OCI-LY3 (cell line): ENCODE results near the gene KIZ.
A peak's percentile ranks its signal among the peaks of the same experiment; 100 is the strongest.

Experiments used
- H2AFZ ChIP-seq: fragments of 200-600, 300-600 bp; shearing (Covaris generic); 2 replicates; pipeline ENCODE4 v1.6.0; 2014; ENCODE audit warnings: antibody characterized with exemption, low read depth, low read length
- H3K27ac ChIP-seq: fragments of 200-600, 300-600 bp; sonication (generic); 2 replicates; pipeline ENCODE4 v1.5.1; 2014; ENCODE audit warnings: mild to moderate bottlenecking, low read length, moderate library complexity, mixed read lengths
- H3K27me3 ChIP-seq: fragments of 200-600, 300-600 bp; sonication (generic); 2 replicates; pipeline ENCODE4 v1.6.1; 2014; ENCODE audit warnings: low read depth, low read length, mixed read lengths
- H3K36me3 ChIP-seq: fragments of 200-600, 300-600 bp; sonication (generic); replicated peaks from 2 replicates; pipeline ENCODE3; 2014; ENCODE audit warnings: low read depth, low read length, mixed read lengths
- H3K4me1 ChIP-seq: fragments of 300-600, 200-600 bp; sonication (generic); 2 replicates; pipeline ENCODE4 v1.6.1; 2014; ENCODE audit warnings: low read length, mixed read lengths
- H3K4me2 ChIP-seq: fragments of 200-600, 300-600 bp; sonication (generic); 2 replicates; pipeline ENCODE4 v1.6.1; 2014; ENCODE audit warnings: low read length, mixed read lengths
- H3K4me3 ChIP-seq: fragments of 300-600, 200-600 bp; sonication (generic); 2 replicates; pipeline ENCODE4 v1.5.1; 2014; ENCODE audit warnings: antibody characterized with exemption, mild to moderate bottlenecking, low read length, moderate library complexity
- H3K79me2 ChIP-seq: fragments of 300-600, 200-600 bp; shearing (Covaris generic); 2 replicates; pipeline ENCODE4 v1.6.1; 2014; ENCODE audit warnings: mild to moderate bottlenecking, low read length, mixed read lengths
- H3K9ac ChIP-seq: fragments of 300-600, 200-600 bp; shearing (Covaris generic); 2 replicates; pipeline ENCODE4 v1.6.0; 2014; ENCODE audit warnings: mild to moderate bottlenecking, low read length, moderate library complexity
- H3K9me3 ChIP-seq: fragments of 200-600, 300-600 bp; shearing (Covaris generic); 2 replicates; pipeline ENCODE4 v1.6.1; 2014; ENCODE audit warnings: low read length, mixed read lengths; ENCODE audit not compliant: insufficient read depth
- H4K20me1 ChIP-seq: fragments of 200-600, 300-600 bp; sonication (generic); 2 replicates; pipeline ENCODE4 v1.6.1; 2016; ENCODE audit warnings: low read length, mixed read lengths; ENCODE audit not compliant: insufficient read depth
- CTCF ChIP-seq: fragments of 200-600, 300-600 bp; sonication (generic); IDR thresholded peaks from 2 replicates; pipeline ENCODE4 v1.5.1; 2014; ENCODE audit warnings: antibody characterized with exemption, low read length, low read depth
- EZH2phosphoT487 ChIP-seq: fragments of 200-600 bp; shearing (Covaris generic); IDR thresholded peaks from 2 replicates; pipeline ENCODE4 v1.6.1; 2018; ENCODE audit warnings: antibody characterized with exemption, mixed run types, low read depth

Gene KIZ

GRCh38 chr20:21100578-21101452 is 25.1 kb upstream of the KIZ start:
- H2AFZ ChIP-seq: peak overlapping the region; percentile 97
- H4K20me1 ChIP-seq: no peaks in the 10 kb centered on the region
- H3K27me3 ChIP-seq: peaks cover 42% of the 10 kb centered on the region

GRCh38 chr20:21101453-21101931 is 24.4 kb upstream of the KIZ start:
- Histone ChIP-seq H3K4me2 (peak overlapping the region; percentile 97), H3K4me3 (peak overlapping the region; percentile 89), H4K20me1 (no peaks in the 10 kb centered on the region), H3K4me1 (peaks cover 10% of the 10 kb centered on the region), H3K36me3 (no peaks in the 10 kb centered on the region), H3K27ac (no peak overlapping the region), H3K9ac (peak overlapping the region; percentile 66), H2AFZ (peak overlapping the region; percentile 97), H3K27me3 (peaks cover 42% of the 10 kb centered on the region), H3K79me2 (no peaks in the 10 kb centered on the region), H3K9me3 (no peaks in the 10 kb centered on the region)
- TF ChIP-seq CTCF (no peak), EZH2phosphoT487 (no peak)

More at GRCh38 chr20:21100578-21101452, 25.1 kb upstream of the KIZ start:
- Histone ChIP-seq H3K4me2 (peak overlapping the region; percentile 97), H3K27ac (no peak overlapping the region), H3K9ac (peak overlapping the region; percentile 66), H3K79me2 (no peaks in the 10 kb centered on the region), H3K4me3 (peak overlapping the region; percentile 89), H3K9me3 (no peaks in the 10 kb centered on the region), H3K4me1 (peaks cover 16% of the 10 kb centered on the region), H3K36me3 (no peaks in the 10 kb centered on the region)
- TF ChIP-seq EZH2phosphoT487 (no peak), CTCF (no peak)

- Histone ChIP-seq H3K9me3 (no peaks in the 10 kb centered on the region), H2AFZ (no peak overlapping the region), H3K79me2 (no peaks in the 10 kb centered on the region), H3K4me3 (no peak overlapping the region), H3K36me3 (no peaks in the 10 kb centered on the region), H3K9ac (no peak overlapping the region), H3K27me3 (peaks cover 37% of the 10 kb centered on the region), H3K4me1 (peaks cover 8% of the 10 kb centered on the region), H4K20me1 (no peaks in the 10 kb centered on the region), H3K4me2 (no peak overlapping the region), H3K27ac (no peak overlapping the region)
- TF ChIP-seq CTCF (no peak), EZH2phosphoT487 (no peak)
These were observed 23.8 kb upstream of the KIZ start for GRCh38 chr20:21101932-21102575.

- Histone ChIP-seq H3K4me1 (peaks cover 8% of the 10 kb centered on the region), H3K79me2 (no peaks in the 10 kb centered on the region), H2AFZ (no peak overlapping the region), H3K9me3 (no peaks in the 10 kb centered on the region), H3K27me3 (peaks cover 36% of the 10 kb centered on the region), H3K9ac (no peak overlapping the region), H3K4me2 (no peak overlapping the region), H3K36me3 (no peaks in the 10 kb centered on the region), H3K4me3 (no peak overlapping the region), H3K27ac (no peak overlapping the region), H4K20me1 (no peaks in the 10 kb centered on the region)
- no peak for TF ChIP-seq CTCF
- no peak for TF ChIP-seq EZH2phosphoT487
These were observed 23.1 kb upstream of the KIZ start for GRCh38 chr20:21102603-21103311.
